ENCODE results near the gene ZNF211. TPM values are rescaled to one million over a fixed set of nuclear protein-coding genes. Genes with fewer than 3 reads are reported as not detected.

The ZNF211 gene
- total and polyA plus RNA-seq, 9 of the 15 experiments (the other 6 are each of a cell fraction or from before 2014, with no cell fraction given), result 1.3 to 11.6 (median 4.5) TPM

DNA sequence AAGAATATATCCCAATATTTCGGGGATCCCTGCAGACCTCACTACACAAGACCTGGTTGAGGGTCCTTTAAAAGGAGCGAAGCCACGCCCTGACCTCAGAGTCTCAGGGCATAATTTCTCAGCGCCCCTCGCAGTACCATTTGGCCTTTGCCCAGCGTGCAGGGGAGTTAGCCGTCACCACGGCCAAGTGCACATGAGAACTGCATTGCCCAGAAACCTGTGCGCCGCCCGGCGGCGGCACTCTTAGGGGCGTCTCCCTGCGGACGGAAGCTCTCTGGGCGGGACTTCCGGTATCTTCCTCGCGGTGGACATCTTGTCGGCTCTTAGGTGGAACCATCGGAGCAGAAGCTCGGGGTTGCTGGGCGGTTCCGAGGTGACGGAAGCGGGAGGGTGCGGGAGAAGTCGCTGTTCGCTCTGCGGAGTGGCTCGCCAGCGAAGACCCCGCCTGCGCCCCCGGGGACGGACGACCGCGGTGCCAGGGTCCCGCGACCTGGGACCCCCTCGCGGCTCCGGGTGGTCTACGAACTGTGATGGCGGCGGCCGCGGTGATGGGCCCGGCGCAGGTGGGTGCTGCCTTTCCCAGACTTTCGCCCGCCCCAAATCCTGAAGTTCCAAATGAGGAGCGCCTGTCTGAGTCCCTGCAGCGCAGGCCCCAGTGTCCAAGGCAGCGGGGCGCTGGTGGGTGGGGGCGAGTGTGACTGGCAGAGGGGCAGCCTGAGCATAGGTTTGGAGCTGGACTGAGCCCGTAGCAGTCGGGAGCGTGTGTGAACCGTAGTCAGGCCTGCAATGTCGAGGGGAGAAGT lies 18.8 kb upstream of the ZNF211 start, which contains the start of gene ZNF134 (continued):
- TF ChIP-seq, protein P1, sequence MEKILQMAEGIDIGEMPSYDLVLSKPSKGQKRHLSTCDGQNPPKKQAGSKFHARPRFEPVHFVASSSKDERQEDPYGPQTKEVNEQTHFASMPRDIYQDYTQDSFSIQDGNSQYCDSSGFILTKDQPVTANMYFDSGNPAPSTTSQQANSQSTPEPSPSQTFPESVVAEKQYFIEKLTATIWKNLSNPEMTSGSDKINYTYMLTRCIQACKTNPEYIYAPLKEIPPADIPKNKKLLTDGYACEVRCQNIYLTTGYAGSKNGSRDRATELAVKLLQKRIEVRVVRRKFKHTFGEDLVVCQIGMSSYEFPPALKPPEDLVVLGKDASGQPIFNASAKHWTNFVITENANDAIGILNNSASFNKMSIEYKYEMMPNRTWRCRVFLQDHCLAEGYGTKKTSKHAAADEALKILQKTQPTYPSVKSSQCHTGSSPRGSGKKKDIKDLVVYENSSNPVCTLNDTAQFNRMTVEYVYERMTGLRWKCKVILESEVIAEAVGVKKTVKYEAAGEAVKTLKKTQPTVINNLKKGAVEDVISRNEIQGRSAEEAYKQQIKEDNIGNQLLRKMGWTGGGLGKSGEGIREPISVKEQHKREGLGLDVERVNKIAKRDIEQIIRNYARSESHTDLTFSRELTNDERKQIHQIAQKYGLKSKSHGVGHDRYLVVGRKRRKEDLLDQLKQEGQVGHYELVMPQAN (IDR thresholded peaks at IDR 0.05; ENCODE audit: borderline replicate concordance), result no peak
- no peak for TF ChIP-seq ZNF324 (CRISPR knock-in tag; IDR thresholded peaks at IDR 0.05)
- no peak for TF ChIP-seq PYGO2 (tag; IDR thresholded peaks at IDR 0.05)
- TF ChIP-seq, protein P2, sequence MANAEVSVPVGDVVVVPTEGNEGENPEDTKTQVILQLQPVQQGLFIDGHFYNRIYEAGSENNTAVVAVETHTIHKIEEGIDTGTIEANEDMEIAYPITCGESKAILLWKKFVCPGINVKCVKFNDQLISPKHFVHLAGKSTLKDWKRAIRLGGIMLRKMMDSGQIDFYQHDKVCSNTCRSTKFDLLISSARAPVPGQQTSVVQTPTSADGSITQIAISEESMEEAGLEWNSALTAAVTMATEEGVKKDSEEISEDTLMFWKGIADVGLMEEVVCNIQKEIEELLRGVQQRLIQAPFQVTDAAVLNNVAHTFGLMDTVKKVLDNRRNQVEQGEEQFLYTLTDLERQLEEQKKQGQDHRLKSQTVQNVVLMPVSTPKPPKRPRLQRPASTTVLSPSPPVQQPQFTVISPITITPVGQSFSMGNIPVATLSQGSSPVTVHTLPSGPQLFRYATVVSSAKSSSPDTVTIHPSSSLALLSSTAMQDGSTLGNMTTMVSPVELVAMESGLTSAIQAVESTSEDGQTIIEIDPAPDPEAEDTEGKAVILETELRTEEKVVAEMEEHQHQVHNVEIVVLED (CRISPR knock-in tag; IDR thresholded peaks at IDR 0.05), result peak; percentile 64
- peak; percentile 89 for TF ChIP-seq RBFOX2 (IDR thresholded peaks at IDR 0.05; ENCODE audit: low read depth, low read length)
- no peak for TF ChIP-seq RCOR1 (IDR thresholded peaks at IDR 0.05; ENCODE audit: borderline replicate concordance in 1 of 2, low read depth in 2 of 2, low read length in 2 of 2)
- TF ChIP-seq ELF1 (tag; IDR thresholded peaks at IDR 0.05), result peak; percentile 21; the same call in 1 of the 2 replicates
- TF ChIP-seq, protein P3, sequence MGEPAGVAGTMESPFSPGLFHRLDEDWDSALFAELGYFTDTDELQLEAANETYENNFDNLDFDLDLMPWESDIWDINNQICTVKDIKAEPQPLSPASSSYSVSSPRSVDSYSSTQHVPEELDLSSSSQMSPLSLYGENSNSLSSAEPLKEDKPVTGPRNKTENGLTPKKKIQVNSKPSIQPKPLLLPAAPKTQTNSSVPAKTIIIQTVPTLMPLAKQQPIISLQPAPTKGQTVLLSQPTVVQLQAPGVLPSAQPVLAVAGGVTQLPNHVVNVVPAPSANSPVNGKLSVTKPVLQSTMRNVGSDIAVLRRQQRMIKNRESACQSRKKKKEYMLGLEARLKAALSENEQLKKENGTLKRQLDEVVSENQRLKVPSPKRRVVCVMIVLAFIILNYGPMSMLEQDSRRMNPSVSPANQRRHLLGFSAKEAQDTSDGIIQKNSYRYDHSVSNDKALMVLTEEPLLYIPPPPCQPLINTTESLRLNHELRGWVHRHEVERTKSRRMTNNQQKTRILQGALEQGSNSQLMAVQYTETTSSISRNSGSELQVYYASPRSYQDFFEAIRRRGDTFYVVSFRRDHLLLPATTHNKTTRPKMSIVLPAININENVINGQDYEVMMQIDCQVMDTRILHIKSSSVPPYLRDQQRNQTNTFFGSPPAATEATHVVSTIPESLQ (CRISPR knock-in tag; IDR thresholded peaks at IDR 0.05), result no peak
- TF ChIP-seq CGGBP1 (CRISPR knock-in tag; IDR thresholded peaks at IDR 0.05), result no peak
- no peak for TF ChIP-seq ZNF140 (CRISPR knock-in tag; IDR thresholded peaks at IDR 0.05)
- TF ChIP-seq SMARCA4 (IDR thresholded peaks at IDR 0.05), result no peak
- TF ChIP-seq POLR2G (IDR thresholded peaks at IDR 0.05; ENCODE audit: low read depth, low read length), result peak; percentile 86
- TF ChIP-seq, protein P4, sequence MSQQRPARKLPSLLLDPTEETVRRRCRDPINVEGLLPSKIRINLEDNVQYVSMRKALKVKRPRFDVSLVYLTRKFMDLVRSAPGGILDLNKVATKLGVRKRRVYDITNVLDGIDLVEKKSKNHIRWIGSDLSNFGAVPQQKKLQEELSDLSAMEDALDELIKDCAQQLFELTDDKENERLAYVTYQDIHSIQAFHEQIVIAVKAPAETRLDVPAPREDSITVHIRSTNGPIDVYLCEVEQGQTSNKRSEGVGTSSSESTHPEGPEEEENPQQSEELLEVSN (IDR thresholded peaks at IDR 0.05; ENCODE audit: borderline replicate concordance in 1 of 2, extremely low read depth in 1 of 2, insufficient read depth in 1 of 2, insufficient read length in 1 of 2, low read depth in 1 of 2, low read length in 1 of 2, poor library complexity in 1 of 2, severe bottlenecking in 1 of 2), result peak; percentile 10 to 69
- no peak for TF ChIP-seq CREB1 (IDR thresholded peaks at IDR 0.05)
- 0 out of 2 replicates have a peak, but pooled peaks have one; percentile 37 for TF ChIP-seq CREB1 (CRISPR knock-in tag; IDR thresholded peaks at IDR 0.05)
- TF ChIP-seq STAG1 (CRISPR knock-in tag; IDR thresholded peaks at IDR 0.05; ENCODE audit: borderline replicate concordance), result no peak
- no peak for TF ChIP-seq SOX6 (IDR thresholded peaks at IDR 0.05)
- TF ChIP-seq E2F5 (CRISPR knock-in tag; IDR thresholded peaks at IDR 0.05), result no peak
- TF ChIP-seq KDM4B (IDR thresholded peaks at IDR 0.05; ENCODE audit: borderline replicate concordance in 2 of 2, low read depth in 1 of 2), result peak in 1 of 2 experiments; percentile 71; a peak in 1 of 4 replicates

Data from K562 (cell line).